GM12864 (cell line): Measurements from ENCODE around the gene URB1.

Experiments used
- DNase-seq: peaks from one replicate; pipeline ENCODE4 v3.0.0-alpha.2; 2011; ENCODE audit warnings: low read depth
- H3K4me3 ChIP-seq: 2 replicates; pipeline ENCODE4 v1.5.1; 2011; ENCODE audit warnings: mild to moderate bottlenecking, low read depth, low read length, control low read depth
- CTCF ChIP-seq: IDR thresholded peaks from 2 replicates; pipeline ENCODE4 v1.5.1; 2011; ENCODE audit warnings: low read depth, mild to moderate bottlenecking, moderate library complexity, low read length, control low read depth, inconsistent platforms; ENCODE audit errors: missing control alignments

The URB1 gene

GRCh38 chr21:32335601-32336575 is 56.9 kb downstream of the URB1 start:
- no peak for TF ChIP-seq CTCF
- no peak overlapping the region for H3K4me3 ChIP-seq
- DNase-seq = no peak

GRCh38 chr21:32334980-32335531 is 57.8 kb downstream of the URB1 start:
- DNase-seq = no peak
- no peak overlapping the region for H3K4me3 ChIP-seq
- no peak for TF ChIP-seq CTCF

- no peak overlapping the region for H3K4me3 ChIP-seq
- no peak for TF ChIP-seq CTCF
- no peak for DNase-seq
These were observed 58.7 kb downstream of the URB1 start for GRCh38 chr21:32333953-32334673.

- TF ChIP-seq CTCF = no peak
- H3K4me3 ChIP-seq = no peak overlapping the region
- DNase-seq = no peak
These were observed 60.3 kb downstream of the URB1 start for GRCh38 chr21:32332463-32332951.

GRCh38 chr21:32331444-32332305 is 61.1 kb downstream of the URB1 start:
- no peak overlapping the region for H3K4me3 ChIP-seq
- DNase-seq = no peak
- no peak for TF ChIP-seq CTCF

GRCh38 chr21:32330784-32331311 is 62.0 kb downstream of the URB1 start:
- no peak for TF ChIP-seq CTCF
- no peak overlapping the region for H3K4me3 ChIP-seq
- DNase-seq = no peak
